HG02571 (cell line): Measurements from ENCODE around the gene SH3RF2.
"Not testable (repeated sequence)": the region's sequence is repeated elsewhere in the genome, so short reads cannot be mapped to it uniquely, and the experiment has no call there.

Experiments
- ATAC-seq: cut with Tn5 transposase; IDR thresholded peaks from one replicate; pipeline ENCODE4 v1.9.1; 2021; ENCODE audit warnings: mild to moderate bottlenecking, moderate library complexity; ENCODE audit not compliant: unreplicated experiment

SH3RF2 gene

GRCh38 chr5:146070746-146071145 is 134.4 kb downstream of the SH3RF2 start:
- no peak for ATAC-seq

- no peak for ATAC-seq
Observed at GRCh38 chr5:146071171-146071570, 134.8 kb downstream of the SH3RF2 start.

GRCh38 chr5:146072595-146072994 is 136.2 kb downstream of the SH3RF2 start:
- no peak for ATAC-seq

- ATAC-seq: no peak
Observed at GRCh38 chr5:146073239-146073900, 137.0 kb downstream of the SH3RF2 start.

GRCh38 chr5:146076028-146076427 is 139.7 kb downstream of the SH3RF2 start:
- no peak for ATAC-seq

GRCh38 chr5:146076455-146076854 is 140.1 kb downstream of the SH3RF2 start:
- ATAC-seq: no peak

- no peak for ATAC-seq
Observed at GRCh38 chr5:146078566-146078965, 142.2 kb downstream of the SH3RF2 start.

GRCh38 chr5:146079695-146080373 is 143.5 kb downstream of the SH3RF2 start:
- no peak for ATAC-seq

GRCh38 chr5:146081556-146081955 is 145.2 kb downstream of the SH3RF2 start:
- ATAC-seq: no peak

GRCh38 chr5:146082798-146083197 is 146.4 kb downstream of the SH3RF2 start:
- peak; percentile 93 for ATAC-seq

GRCh38 chr5:146084376-146084775 is 148.0 kb downstream of the SH3RF2 start:
- ATAC-seq: no peak

GRCh38 chr5:146088098-146088497 is 151.7 kb downstream of the SH3RF2 start:
- ATAC-seq: no peak

GRCh38 chr5:146089287-146089686 is 152.9 kb downstream of the SH3RF2 start:
- ATAC-seq: no peak

GRCh38 chr5:146091881-146092280 is 155.5 kb downstream of the SH3RF2 start:
- no peak for ATAC-seq

- no peak for ATAC-seq
Observed at GRCh38 chr5:146098047-146098446, 161.7 kb downstream of the SH3RF2 start.

- no peak for ATAC-seq
Observed at GRCh38 chr5:146101646-146102045, 165.3 kb downstream of the SH3RF2 start.

GRCh38 chr5:146103594-146103993 is 167.2 kb downstream of the SH3RF2 start:
- no peak for ATAC-seq

- ATAC-seq: no peak
Observed at GRCh38 chr5:146105477-146105876, 169.1 kb downstream of the SH3RF2 start, which contains the start of gene PLAC8L1. Gene PLAC8L1, minus strand, starts transcription at chr5:146105577. Its CDS starts 1,266 bp downstream, at chr5:146104311.

- no peak for ATAC-seq
Observed at GRCh38 chr5:146107901-146108300, 171.5 kb downstream of the SH3RF2 start.

GRCh38 chr5:146108870-146109269 is 172.5 kb downstream of the SH3RF2 start:
- not testable (repeated sequence) for ATAC-seq

- no peak for ATAC-seq
Observed at GRCh38 chr5:146109379-146109778, 173.0 kb downstream of the SH3RF2 start.

- no peak for ATAC-seq
Observed at GRCh38 chr5:146111409-146111808, 175.0 kb downstream of the SH3RF2 start.
